HCT116 (cell line): ENCODE measurements around the gene FRZB. TPM values are rescaled to one million over a fixed set of nuclear protein-coding genes. Genes with fewer than 3 reads are reported as not detected.

Experiments used
- ATAC-seq: fragments of 200-7000 bp; cut with Tn5 transposase; 2 replicates; pipeline ENCODE4 v1.9.1; 2020; ENCODE audit warnings: mild to moderate bottlenecking, moderate library complexity
- BruUV-seq: library from RNA; stranded (reverse); fragments of 400-500 nt; replicated peaks from 2 replicates; lab custom pipeline; 2021; lab: Mats Ljungman, UMichigan
- CTCF ChIA-PET: fragments of 300-600 bp; sonication (Branson Sonifier 250); formaldehyde crosslinking; loops from one replicate; lab custom pipeline; 2021; ENCODE audit warnings: antibody characterized with exemption; lab: Charles Lee
- POLR2A ChIA-PET: fragments of 300-600, 350-600 bp; sonication (Branson Sonifier 250); formaldehyde crosslinking; loops from one replicate; lab custom pipeline; 2021; ENCODE audit warnings: antibody characterized with exemption; lab: Charles Lee
- RAD21 ChIA-PET, 2 experiments: fragments of 300-600 bp; sonication (Branson Sonifier 250); formaldehyde crosslinking; loops; one replicate each; lab custom pipeline; 2023; ENCODE audit warnings: low total read pairs in 2 of 2; ENCODE audit not compliant: uncharacterized antibody in 2 of 2, unreplicated experiment in 2 of 2, low non-redundant PET in 1 of 2; lab: Charles Lee
- DNase-seq: peaks from one replicate; pipeline ENCODE4 v3.0.0-alpha.2; 2010; ENCODE audit warnings: low read depth, low spot score
- H2AFZ ChIP-seq: fragments of 200-600 bp; shearing (Covaris generic), sonication (generic); 2 replicates; pipeline ENCODE4 v1.6.1; 2017; ENCODE audit warnings: low read depth, mixed run types, mixed read lengths, antibody characterized with exemption, low read length; ENCODE audit not compliant: poor library complexity, severe bottlenecking
- H3K27ac ChIP-seq: 2 replicates; pipeline ENCODE4 v1.5.1; 2012; ENCODE audit warnings: low read depth, low read length
- H3K27me3 ChIP-seq: fragments of 200-600 bp; sonication (generic); 2 replicates; pipeline ENCODE4 v1.6.1; 2016; ENCODE audit warnings: mixed run types, low read length, mixed read lengths; ENCODE audit not compliant: insufficient read depth
- H3K36me3 ChIP-seq, 2 experiments: fragments of 200-500 bp in 1 of 2; fragments of 200-600 bp in 1 of 2; sonication (Bioruptor generic) in 1 of 2; sonication (generic) in 1 of 2; 2 replicates each; pipeline versions ENCODE4 v1.5.1 to v1.6.1; 2014 to 2016; ENCODE audit warnings: low read length in 2 of 2, inconsistent platforms in 1 of 2, mixed read lengths in 1 of 2, mixed run types in 1 of 2; ENCODE audit not compliant: insufficient read depth in 2 of 2, control insufficient read depth in 1 of 2
- H3K4me1 ChIP-seq, 2 experiments: fragments of 200-600 bp in 1 of 2; sonication (generic) in 1 of 2; 2 replicates each; pipeline versions ENCODE4 v1.5.1 to v1.6.1; 2012 to 2017; ENCODE audit warnings: low read length in 2 of 2, inconsistent platforms in 1 of 2, mild to moderate bottlenecking in 1 of 2, mixed read lengths in 1 of 2, mixed run types in 1 of 2, moderate library complexity in 1 of 2; ENCODE audit not compliant: insufficient read depth in 2 of 2, control insufficient read depth in 1 of 2
- H3K4me2 ChIP-seq: fragments of 200-600 bp; sonication (generic); 2 replicates; pipeline ENCODE4 v1.6.1; 2017; ENCODE audit warnings: mixed run types, low read length, mixed read lengths
- H3K4me3 ChIP-seq, 2 experiments: fragments of 200-600 bp in 1 of 2; sonication (generic) in 1 of 2; replicated peaks in 1 of 2; 2 replicates each; pipeline ENCODE4 v1.5.1; 2011 to 2016; ENCODE audit warnings: low read length in 2 of 2, control low read depth in 1 of 2, low read depth in 1 of 2, mild to moderate bottlenecking in 1 of 2, mixed read lengths in 1 of 2, mixed run types in 1 of 2
- H3K79me2 ChIP-seq: fragments of 200-600 bp; sonication (generic); 2 replicates; pipeline ENCODE4 v1.6.1; 2017; ENCODE audit warnings: mild to moderate bottlenecking, mixed run types, low read length, moderate library complexity, mixed read lengths; ENCODE audit not compliant: insufficient read depth
- H3K9ac ChIP-seq: fragments of 200-600 bp; sonication (generic); 2 replicates; pipeline ENCODE4 v1.6.1; 2016; ENCODE audit warnings: low read length, mixed read lengths
- H3K9me2 ChIP-seq: fragments of 200-600 bp; sonication (generic), shearing (Covaris generic); 2 replicates; pipeline ENCODE4 v1.6.1; 2017; ENCODE audit warnings: mixed run types, mild to moderate bottlenecking, moderate library complexity; ENCODE audit not compliant: insufficient read depth
- H3K9me3 ChIP-seq, 2 experiments: fragments of 200-500 bp in 1 of 2; fragments of 200-600 bp in 1 of 2; sonication (Bioruptor generic) in 1 of 2; sonication (generic) in 1 of 2; 2 replicates each; pipeline ENCODE4 v1.6.1; 2014 to 2017; ENCODE audit warnings: low read length in 2 of 2, mixed read lengths in 2 of 2, inconsistent platforms in 1 of 2, low read depth in 1 of 2, mild to moderate bottlenecking in 1 of 2, mixed run types in 1 of 2, moderate library complexity in 1 of 2; ENCODE audit not compliant: control insufficient read depth in 1 of 2, insufficient read depth in 1 of 2
- H4K20me1 ChIP-seq: fragments of 200-600 bp; sonication (generic), shearing (Covaris generic); 2 replicates; pipeline ENCODE4 v1.6.1; 2017; ENCODE audit warnings: mixed run types, mild to moderate bottlenecking, moderate library complexity; ENCODE audit not compliant: insufficient read depth
- ATF3 ChIP-seq: IDR thresholded peaks from 2 replicates; pipeline ENCODE4 v1.6.1; 2012
- CBX3 ChIP-seq: IDR thresholded peaks from 2 replicates; pipeline ENCODE4 v1.6.1; 2012; ENCODE audit warnings: low read depth
- CEBPB ChIP-seq: IDR thresholded peaks from 2 replicates; pipeline ENCODE4 v1.6.1; 2012; ENCODE audit warnings: low read depth
- EGR1 ChIP-seq: IDR thresholded peaks from 2 replicates; pipeline ENCODE4 v1.6.1; 2012; ENCODE audit warnings: low read depth
- ELF1 ChIP-seq: IDR thresholded peaks from 2 replicates; pipeline ENCODE4 v1.6.1; 2012; ENCODE audit warnings: low read depth, borderline replicate concordance
- EZH2 ChIP-seq: fragments of 200-600 bp; sonication (generic); IDR thresholded peaks from 2 replicates; pipeline ENCODE4 v1.6.1; 2017; ENCODE audit warnings: antibody characterized with exemption, mixed run types
- FOSL1 ChIP-seq: IDR thresholded peaks from 2 replicates; pipeline ENCODE4 v1.6.1; 2012; ENCODE audit warnings: low read depth
- JUND ChIP-seq: IDR thresholded peaks from 2 replicates; pipeline ENCODE4 v1.6.1; 2012
- POLR2A ChIP-seq: IDR thresholded peaks from 2 replicates; pipeline ENCODE4 v1.7.0; 2011; ENCODE audit warnings: borderline replicate concordance; ENCODE audit not compliant: insufficient read depth, insufficient read length; ENCODE audit errors: extremely low read depth
- POLR2AphosphoS5 ChIP-seq: IDR thresholded peaks from 2 replicates; pipeline ENCODE4 v1.6.1; 2011; ENCODE audit warnings: mild to moderate bottlenecking, low read depth, low read length, moderate library complexity
- RAD21 ChIP-seq: IDR thresholded peaks from 2 replicates; pipeline ENCODE4 v1.6.1; 2012; ENCODE audit warnings: low read depth, mild to moderate bottlenecking
- SIN3A ChIP-seq: IDR thresholded peaks from 2 replicates; pipeline ENCODE4 v1.6.1; 2012; ENCODE audit warnings: low read depth
- SP1 ChIP-seq: IDR thresholded peaks from 2 replicates; pipeline ENCODE4 v1.6.1; 2012; ENCODE audit warnings: low read depth
- TCF7L2 ChIP-seq: IDR thresholded peaks from 2 replicates; pipeline ENCODE4 v1.7.0; 2011; ENCODE audit warnings: borderline replicate concordance, inconsistent platforms; ENCODE audit not compliant: insufficient read depth, insufficient read length; ENCODE audit errors: extremely low read depth
- ZBTB33 ChIP-seq: IDR thresholded peaks from 2 replicates; pipeline ENCODE4 v1.6.1; 2011; ENCODE audit warnings: mild to moderate bottlenecking, low read length, moderate library complexity; ENCODE audit not compliant: insufficient replicate concordance; ENCODE audit errors: extremely low read depth
- ZFX ChIP-seq: fragments of 450-650 bp; IDR thresholded peaks from 2 replicates; pipeline ENCODE4 v1.6.1; 2017
- ZNF274 ChIP-seq: fragments of 200-500 bp; sonication (Bioruptor generic); IDR thresholded peaks from 2 replicates; pipeline ENCODE4 v1.6.1; 2014; ENCODE audit warnings: mild to moderate bottlenecking, low read depth, low read length, inconsistent platforms
- intact Hi-C: fragments of 100-400 bp; cut with micrococcal nuclease; formaldehyde crosslinking; loops from 2 replicates; pipeline ENCODE4 v1.10.0; 2022
- total RNA-seq: library from RNA; stranded (reverse); gene quantifications from one replicate; pipeline ENCODE4 v1.2.1, GENCODE V29; 2021; ENCODE audit not compliant: unreplicated experiment
- TF ChIP-seq, protein P1 (sequence below): IDR thresholded peaks from 2 replicates; pipeline ENCODE4 v1.6.1; 2012; ENCODE audit warnings: low read depth

FRZB gene
- total RNA-seq, 1 experiment from 2014 or later = 0.49 TPM

- H3K4me3 ChIP-seq = no peak overlapping the region
- no peak overlapping the region for H3K27ac ChIP-seq
- CTCF ChIA-PET = no interaction called here
- TF ChIP-seq ZNF274 (no peak), SIN3A (no peak), ZBTB33 (no peak), POLR2AphosphoS5 (no peak), ATF3 (no peak), SP1 (no peak), ELF1 (no peak), EZH2 (no peak), FOSL1 (no peak), RAD21 (no peak), CBX3 (no peak), POLR2A (no peak), ZFX (no peak), TCF7L2 (no peak), EGR1 (no peak), JUND (no peak), CEBPB (no peak)
- TF ChIP-seq, protein P1, sequence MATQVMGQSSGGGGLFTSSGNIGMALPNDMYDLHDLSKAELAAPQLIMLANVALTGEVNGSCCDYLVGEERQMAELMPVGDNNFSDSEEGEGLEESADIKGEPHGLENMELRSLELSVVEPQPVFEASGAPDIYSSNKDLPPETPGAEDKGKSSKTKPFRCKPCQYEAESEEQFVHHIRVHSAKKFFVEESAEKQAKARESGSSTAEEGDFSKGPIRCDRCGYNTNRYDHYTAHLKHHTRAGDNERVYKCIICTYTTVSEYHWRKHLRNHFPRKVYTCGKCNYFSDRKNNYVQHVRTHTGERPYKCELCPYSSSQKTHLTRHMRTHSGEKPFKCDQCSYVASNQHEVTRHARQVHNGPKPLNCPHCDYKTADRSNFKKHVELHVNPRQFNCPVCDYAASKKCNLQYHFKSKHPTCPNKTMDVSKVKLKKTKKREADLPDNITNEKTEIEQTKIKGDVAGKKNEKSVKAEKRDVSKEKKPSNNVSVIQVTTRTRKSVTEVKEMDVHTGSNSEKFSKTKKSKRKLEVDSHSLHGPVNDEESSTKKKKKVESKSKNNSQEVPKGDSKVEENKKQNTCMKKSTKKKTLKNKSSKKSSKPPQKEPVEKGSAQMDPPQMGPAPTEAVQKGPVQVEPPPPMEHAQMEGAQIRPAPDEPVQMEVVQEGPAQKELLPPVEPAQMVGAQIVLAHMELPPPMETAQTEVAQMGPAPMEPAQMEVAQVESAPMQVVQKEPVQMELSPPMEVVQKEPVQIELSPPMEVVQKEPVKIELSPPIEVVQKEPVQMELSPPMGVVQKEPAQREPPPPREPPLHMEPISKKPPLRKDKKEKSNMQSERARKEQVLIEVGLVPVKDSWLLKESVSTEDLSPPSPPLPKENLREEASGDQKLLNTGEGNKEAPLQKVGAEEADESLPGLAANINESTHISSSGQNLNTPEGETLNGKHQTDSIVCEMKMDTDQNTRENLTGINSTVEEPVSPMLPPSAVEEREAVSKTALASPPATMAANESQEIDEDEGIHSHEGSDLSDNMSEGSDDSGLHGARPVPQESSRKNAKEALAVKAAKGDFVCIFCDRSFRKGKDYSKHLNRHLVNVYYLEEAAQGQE = no peak
- H4K20me1 ChIP-seq = 0 out of 2 replicates have a peak, but pooled peaks cover 3% of the 10 kb centered on the region
- no peaks in the 10 kb centered on the region for H3K27me3 ChIP-seq
- H3K9ac ChIP-seq = no peak overlapping the region
- H2AFZ ChIP-seq = no peak overlapping the region
- no peaks in the 10 kb centered on the region for H3K79me2 ChIP-seq
- DNase-seq = no peak
- POLR2A ChIA-PET = no interaction called here
- H3K4me2 ChIP-seq = no peak overlapping the region
- BruUV-seq = no TSS peak
- ATAC-seq = no peak
- peaks cover 2 to 10% of the 10 kb centered on the region in 2 experiments; a peak in 2 of 4 replicates for H3K36me3 ChIP-seq
- intact Hi-C loops = no loop called here
- no peaks in the 10 kb centered on the region for H3K9me3 ChIP-seq
- H3K9me2 ChIP-seq = no peaks in the 10 kb centered on the region
- RAD21 ChIA-PET = no interaction called here
- peaks cover 8 to 14% of the 10 kb centered on the region in 2 experiments; a peak in 3 of 4 replicates for H3K4me1 ChIP-seq
These were observed 44.5 kb upstream of the FRZB start for GRCh38 chr2:182910965-182911364.
